ENCODE measurements around the gene KCNA5. TPM values are rescaled to one million over a fixed set of nuclear protein-coding genes. Genes with fewer than 3 reads are reported as not detected.

Gene KCNA5
- polyA plus RNA-seq, 1 donor from 2014 or later = 7.5 TPM

GRCh38 chr12:5087831-5088554, 44.3 kb downstream of the KCNA5 start:
- Histone ChIP-seq H3F3A (ENCODE audit: insufficient read depth, low read length, poor library complexity, severe bottlenecking) (no peaks in the 10 kb centered on the region), H4K20me1 (ENCODE audit: insufficient read depth) (no peaks in the 10 kb centered on the region), H3K9me2 (ENCODE audit: insufficient read depth, low read length) (no peaks in the 10 kb centered on the region), H3K27ac (ENCODE audit: low read length) (no peak overlapping the region), H2AFZ (ENCODE audit: low read depth, low read length) (no peak overlapping the region), H3K4me3 (ENCODE audit: low read length) (no peak overlapping the region), H3K9me3 (ENCODE audit: low read length) (no peaks in the 10 kb centered on the region), H3K36me3 (ENCODE audit: insufficient read depth, low read length) (no peaks in the 10 kb centered on the region), H3K4me2 (ENCODE audit: low read length) (no peak overlapping the region), H3K27me3 (ENCODE audit: insufficient read depth, low read depth, low read length) (no peaks in the 10 kb centered on the region), H3K79me2 (replicated peaks; ENCODE audit: insufficient read depth, low read length) (no peaks in the 10 kb centered on the region), H3K9ac (ENCODE audit: low read length) (no peak overlapping the region)
- no peak for TF ChIP-seq TAF1 (IDR thresholded peaks at IDR 0.05; ENCODE audit: low read depth)

GRCh38 chr12:5088586-5089264, 45.0 kb downstream of the KCNA5 start:
- H3K79me2 ChIP-seq (replicated peaks; ENCODE audit: insufficient read depth, low read length) = no peaks in the 10 kb centered on the region
- no peak overlapping the region for H3K4me3 ChIP-seq (ENCODE audit: low read length)
- H3K36me3 ChIP-seq (ENCODE audit: insufficient read depth, low read length) = no peaks in the 10 kb centered on the region
- no peaks in the 10 kb centered on the region for H3F3A ChIP-seq (ENCODE audit: insufficient read depth, low read length, poor library complexity, severe bottlenecking)
- TF ChIP-seq TAF1 (IDR thresholded peaks at IDR 0.05; ENCODE audit: low read depth) (no peak), REST (IDR thresholded peaks at IDR 0.05; ENCODE audit: borderline replicate concordance) (no peak), SMC3 (conservative IDR thresholded peaks at IDR 0.05; ENCODE audit: poor library complexity) (no peak), EZH2 (IDR thresholded peaks at IDR 0.05; ENCODE audit: borderline replicate concordance, insufficient read depth, low read length, poor library complexity, severe bottlenecking) (no peak), POLR2AphosphoS5 (IDR thresholded peaks at IDR 0.05) (no peak), RAD21 (conservative IDR thresholded peaks at IDR 0.05) (no peak), CTCF (IDR thresholded peaks at IDR 0.05; ENCODE audit: poor library complexity, severe bottlenecking) (no peak), MXI1 (conservative IDR thresholded peaks at IDR 0.05; ENCODE audit: poor library complexity, severe bottlenecking) (no peak), EP300 (conservative IDR thresholded peaks at IDR 0.05; ENCODE audit: poor library complexity, severe bottlenecking) (no peak)
- H3K27me3 ChIP-seq (ENCODE audit: insufficient read depth, low read depth, low read length) = no peaks in the 10 kb centered on the region
- no peak overlapping the region for H3K4me2 ChIP-seq (ENCODE audit: low read length)
- H3K9ac ChIP-seq (ENCODE audit: low read length) = no peak overlapping the region
- H3K9me2 ChIP-seq (ENCODE audit: insufficient read depth, low read length) = no peaks in the 10 kb centered on the region
- H3K9me3 ChIP-seq (ENCODE audit: low read length) = no peaks in the 10 kb centered on the region
- H3K27ac ChIP-seq (ENCODE audit: low read length) = no peak overlapping the region
- no peaks in the 10 kb centered on the region for H4K20me1 ChIP-seq (ENCODE audit: insufficient read depth)
- H2AFZ ChIP-seq (ENCODE audit: low read depth, low read length) = no peak overlapping the region

Data from neural cell (in vitro differentiated cells).